Upper lobe of left lung (tissue), 4 donors: ENCODE results near the gene FEM1C.

Source experiments
- CTCF ChIP-seq, 6 experiments: fragments of 450-650 bp in 4 of 6; fragments of 200-600 bp in 2 of 6; sonication (generic) in 2 of 6; IDR thresholded peaks; one replicate each; pipeline ENCODE4 v1.5.1; 2016 to 2019; ENCODE audit warnings: antibody characterized with exemption in 6 of 6
- POLR2A ChIP-seq, 4 donors: fragments of 450-650 bp; IDR thresholded peaks; one replicate each; pipeline ENCODE4 v1.5.1; 2016 to 2017; ENCODE audit warnings: antibody characterized with exemption in 4 of 4, mild to moderate bottlenecking in 2 of 4

- TF ChIP-seq POLR2A (IDR thresholded peaks at IDR 0.05) (no peak), CTCF (IDR thresholded peaks at IDR 0.05) (no peak)
Measured at GRCh38 chr5:115583474-115583873, 38.9 kb upstream of the FEM1C start.
